HFF-Myc (cell line): ENCODE data around the gene C3orf20.

Experiments used
- DNase-seq: peaks from one replicate; pipeline ENCODE4 v3.0.0-alpha.2; 2011; ENCODE audit warnings: low read depth; ENCODE audit errors: extremely low read depth
- H3K4me3 ChIP-seq: replicated peaks from 2 replicates; pipeline ENCODE4 v1.5.1; 2011; ENCODE audit warnings: low read depth, mild to moderate bottlenecking, control low read depth, low read length
- TF ChIP-seq, protein P1 (sequence below): IDR thresholded peaks from 2 replicates; pipeline ENCODE4 v1.5.1; 2012; ENCODE audit warnings: mild to moderate bottlenecking, low read depth, low read length, control low read depth; ENCODE audit errors: missing control alignments

Gene C3orf20

DNA sequence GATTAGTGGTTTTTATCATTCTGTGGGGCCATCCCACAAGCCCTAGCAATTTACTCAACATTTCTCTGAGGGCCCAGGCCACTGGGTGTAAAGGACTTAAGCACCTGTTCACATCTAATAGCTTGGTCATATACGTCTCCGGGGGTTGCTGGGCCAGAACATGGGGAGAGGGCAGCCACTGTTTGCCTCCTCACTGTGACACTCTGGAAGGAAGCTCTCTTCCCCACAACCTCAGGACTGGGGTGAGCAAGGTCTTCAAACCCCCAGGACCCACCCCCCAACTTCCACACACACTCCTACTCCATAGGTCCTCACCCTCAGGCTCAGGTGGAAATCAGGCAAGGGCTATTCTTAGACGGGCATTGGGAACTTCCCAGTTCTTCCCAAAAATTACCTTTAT is 28.9 kb downstream of the C3orf20 start:
- TF ChIP-seq, protein P1, sequence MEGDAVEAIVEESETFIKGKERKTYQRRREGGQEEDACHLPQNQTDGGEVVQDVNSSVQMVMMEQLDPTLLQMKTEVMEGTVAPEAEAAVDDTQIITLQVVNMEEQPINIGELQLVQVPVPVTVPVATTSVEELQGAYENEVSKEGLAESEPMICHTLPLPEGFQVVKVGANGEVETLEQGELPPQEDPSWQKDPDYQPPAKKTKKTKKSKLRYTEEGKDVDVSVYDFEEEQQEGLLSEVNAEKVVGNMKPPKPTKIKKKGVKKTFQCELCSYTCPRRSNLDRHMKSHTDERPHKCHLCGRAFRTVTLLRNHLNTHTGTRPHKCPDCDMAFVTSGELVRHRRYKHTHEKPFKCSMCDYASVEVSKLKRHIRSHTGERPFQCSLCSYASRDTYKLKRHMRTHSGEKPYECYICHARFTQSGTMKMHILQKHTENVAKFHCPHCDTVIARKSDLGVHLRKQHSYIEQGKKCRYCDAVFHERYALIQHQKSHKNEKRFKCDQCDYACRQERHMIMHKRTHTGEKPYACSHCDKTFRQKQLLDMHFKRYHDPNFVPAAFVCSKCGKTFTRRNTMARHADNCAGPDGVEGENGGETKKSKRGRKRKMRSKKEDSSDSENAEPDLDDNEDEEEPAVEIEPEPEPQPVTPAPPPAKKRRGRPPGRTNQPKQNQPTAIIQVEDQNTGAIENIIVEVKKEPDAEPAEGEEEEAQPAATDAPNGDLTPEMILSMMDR: no peak
- H3K4me3 ChIP-seq: no peak overlapping the region
- no peak for DNase-seq

DNA sequence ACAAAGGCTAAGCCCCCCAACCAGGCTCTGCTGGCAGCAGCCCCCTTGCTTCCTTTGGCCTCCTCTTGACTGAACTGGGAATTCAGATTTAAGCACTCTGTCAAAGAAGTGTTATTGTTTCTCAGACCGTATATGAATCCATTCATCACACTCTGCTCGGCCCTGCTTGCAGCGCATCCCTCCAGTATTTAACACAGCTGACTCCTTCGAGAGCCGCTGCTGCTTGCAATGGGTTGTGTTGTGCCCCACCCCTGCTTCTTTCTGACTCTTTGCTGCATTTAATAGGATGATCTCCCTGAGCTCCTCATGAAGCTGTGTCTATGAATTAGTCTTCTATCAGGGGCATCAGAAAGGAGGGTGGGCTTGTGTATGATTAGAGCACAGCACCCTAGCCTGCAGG is 31.2 kb downstream of the C3orf20 start:
- DNase-seq: no peak
- TF ChIP-seq, protein P1: no peak
- H3K4me3 ChIP-seq: no peak overlapping the region

DNA sequence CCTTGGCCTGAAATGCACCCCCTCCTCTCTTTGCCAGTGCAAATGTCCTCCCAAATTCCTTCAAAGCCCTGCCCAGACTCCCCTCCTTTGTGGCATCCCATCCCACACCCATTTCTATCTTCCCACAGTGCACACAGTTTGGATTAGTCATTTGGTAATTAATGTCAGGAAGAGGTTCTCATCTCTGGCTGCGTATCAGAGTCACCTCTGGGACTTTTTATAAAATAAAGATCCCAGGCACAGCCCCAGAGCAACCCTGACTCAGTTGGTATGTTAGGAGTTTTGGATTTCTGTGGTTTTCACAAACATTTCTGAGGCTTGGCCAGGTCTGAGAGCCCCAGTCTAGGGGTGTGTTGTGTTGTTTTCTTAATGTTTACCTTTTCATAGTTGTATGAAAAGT is 41.6 kb downstream of the C3orf20 start:
- TF ChIP-seq, protein P1: no peak
- no peak for DNase-seq
- no peak overlapping the region for H3K4me3 ChIP-seq

DNA sequence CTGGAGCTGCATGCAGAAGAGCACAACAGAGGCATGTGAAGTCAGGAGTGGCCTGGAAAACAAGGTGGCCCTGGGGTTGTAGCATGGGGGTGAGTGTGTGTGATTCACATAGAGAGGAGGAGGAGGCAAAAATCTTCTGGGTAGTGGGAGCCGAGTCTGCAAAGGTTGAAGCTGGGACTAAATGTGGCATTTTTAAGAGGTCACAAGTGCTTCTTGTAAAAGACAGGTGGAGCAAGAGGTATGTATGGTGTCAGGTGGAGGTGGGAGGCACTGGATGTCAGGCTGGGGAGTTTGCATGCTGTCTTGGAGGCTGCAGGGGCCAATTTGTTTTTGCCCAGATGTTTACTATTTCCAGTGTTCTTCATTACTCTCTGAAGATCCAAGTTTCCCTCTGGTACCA is 42.4 kb downstream of the C3orf20 start:
- TF ChIP-seq, protein P1: no peak
- no peak overlapping the region for H3K4me3 ChIP-seq
- no peak for DNase-seq

DNA sequence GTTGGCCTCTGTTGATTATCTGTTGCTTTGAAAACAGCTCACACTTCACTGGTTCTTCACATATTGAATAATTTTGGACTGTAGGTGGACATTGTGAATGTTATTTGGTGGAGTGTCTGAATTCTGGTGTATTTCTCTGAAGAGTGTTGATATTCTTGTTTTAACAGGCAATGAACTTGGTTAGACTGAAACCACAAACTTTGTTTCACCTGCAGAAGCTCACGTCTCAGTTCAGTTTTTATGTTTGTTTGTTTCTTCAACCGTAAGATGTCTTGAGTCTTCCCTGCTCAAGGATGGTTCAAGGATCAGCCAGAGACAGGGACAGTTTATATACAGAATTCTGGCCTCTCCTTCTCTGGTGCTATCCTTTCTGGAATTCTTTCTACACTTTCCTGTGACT is 43.6 kb downstream of the C3orf20 start:
- no peak overlapping the region for H3K4me3 ChIP-seq
- DNase-seq: no peak
- TF ChIP-seq, protein P1: no peak

DNA sequence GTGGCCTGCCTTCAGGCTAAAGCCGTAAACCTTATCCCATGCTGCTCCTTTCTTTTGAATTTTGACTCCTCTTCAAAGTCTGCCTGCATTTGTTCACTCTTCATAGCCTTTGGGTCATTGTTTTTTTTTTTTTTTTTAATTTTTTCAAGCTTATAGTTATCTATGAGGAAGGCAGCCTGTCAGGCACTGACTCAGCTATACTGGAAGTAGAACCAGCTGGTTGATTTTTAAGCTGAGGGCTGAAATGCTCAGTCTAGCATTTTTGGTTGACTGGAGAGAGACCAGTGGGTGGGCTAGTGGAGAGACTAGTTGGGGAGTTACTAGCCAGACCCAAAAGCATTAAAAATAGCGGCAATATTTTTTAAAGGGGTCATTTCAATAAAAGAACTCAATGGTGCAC is 44.1 kb downstream of the C3orf20 start:
- TF ChIP-seq, protein P1: no peak
- H3K4me3 ChIP-seq: no peak overlapping the region
- no peak for DNase-seq

DNA sequence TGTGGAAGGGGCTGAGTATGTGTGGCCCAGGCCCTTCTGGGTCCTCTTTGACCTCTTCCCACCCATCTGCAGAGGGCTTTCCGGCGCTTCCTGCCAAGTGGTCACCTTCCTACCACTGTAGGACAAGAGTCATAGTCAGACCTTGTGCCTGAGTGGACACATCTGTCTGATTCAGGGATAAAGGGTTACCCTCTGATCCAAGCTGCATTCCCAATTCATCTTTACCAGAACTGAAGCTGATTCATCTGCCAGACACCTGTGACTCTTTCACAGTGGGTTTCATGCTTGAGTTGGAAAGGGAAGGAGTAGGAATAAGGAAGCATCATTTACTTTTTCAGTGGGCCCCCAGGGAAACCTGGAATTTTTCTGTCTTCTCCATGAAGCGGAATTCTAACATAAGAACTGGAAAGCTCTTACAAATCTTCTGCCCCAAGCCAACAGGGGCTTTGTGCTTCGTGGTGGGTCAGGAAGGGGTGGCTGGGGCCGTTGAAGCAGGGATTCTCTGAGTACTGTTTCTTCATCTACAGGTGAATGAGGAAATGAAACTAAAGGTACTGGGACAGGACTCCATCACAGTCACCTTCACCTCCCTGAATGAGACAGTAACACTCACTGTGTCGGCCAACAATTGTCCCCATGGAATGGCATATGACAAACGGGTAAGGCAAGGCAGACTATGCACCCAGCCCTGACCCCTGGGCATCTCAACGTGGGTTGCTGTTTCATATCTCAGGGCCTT is 46.4 kb downstream of the C3orf20 start:
- TF ChIP-seq, protein P1: no peak
- no peak overlapping the region for H3K4me3 ChIP-seq
- DNase-seq: no peak
